GM12873 (cell line): ENCODE measurements around the gene PTPRR.

Source experiments
- TF ChIP-seq, protein P1 (sequence below): IDR thresholded peaks from 2 replicates; pipeline ENCODE4 v1.5.1; 2012; ENCODE audit warnings: low read depth, mild to moderate bottlenecking, moderate library complexity, low read length, control low read depth; ENCODE audit not compliant: insufficient read depth; ENCODE audit errors: missing control alignments

PTPRR gene

DNA sequence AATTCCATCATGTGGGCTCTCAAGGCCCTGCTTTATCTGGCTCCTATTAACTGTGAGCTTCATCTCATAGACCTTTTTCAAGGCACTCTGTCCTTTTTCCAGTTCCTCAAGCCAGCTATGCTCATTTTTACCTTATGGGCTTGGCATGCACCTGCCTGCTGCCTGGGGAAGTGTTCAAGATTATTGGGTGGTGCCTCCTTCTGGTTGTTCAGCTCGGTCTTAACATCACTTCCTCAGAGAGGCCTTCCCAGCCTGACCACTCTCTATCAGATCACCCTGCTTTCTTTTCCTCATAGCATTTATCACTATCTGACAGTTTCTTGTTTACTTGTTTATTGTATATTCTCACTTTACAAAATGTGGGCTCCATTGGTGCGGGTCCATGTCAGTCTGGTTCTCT, 141.3 kb downstream of the PTPRR start:
- TF ChIP-seq, protein P1, sequence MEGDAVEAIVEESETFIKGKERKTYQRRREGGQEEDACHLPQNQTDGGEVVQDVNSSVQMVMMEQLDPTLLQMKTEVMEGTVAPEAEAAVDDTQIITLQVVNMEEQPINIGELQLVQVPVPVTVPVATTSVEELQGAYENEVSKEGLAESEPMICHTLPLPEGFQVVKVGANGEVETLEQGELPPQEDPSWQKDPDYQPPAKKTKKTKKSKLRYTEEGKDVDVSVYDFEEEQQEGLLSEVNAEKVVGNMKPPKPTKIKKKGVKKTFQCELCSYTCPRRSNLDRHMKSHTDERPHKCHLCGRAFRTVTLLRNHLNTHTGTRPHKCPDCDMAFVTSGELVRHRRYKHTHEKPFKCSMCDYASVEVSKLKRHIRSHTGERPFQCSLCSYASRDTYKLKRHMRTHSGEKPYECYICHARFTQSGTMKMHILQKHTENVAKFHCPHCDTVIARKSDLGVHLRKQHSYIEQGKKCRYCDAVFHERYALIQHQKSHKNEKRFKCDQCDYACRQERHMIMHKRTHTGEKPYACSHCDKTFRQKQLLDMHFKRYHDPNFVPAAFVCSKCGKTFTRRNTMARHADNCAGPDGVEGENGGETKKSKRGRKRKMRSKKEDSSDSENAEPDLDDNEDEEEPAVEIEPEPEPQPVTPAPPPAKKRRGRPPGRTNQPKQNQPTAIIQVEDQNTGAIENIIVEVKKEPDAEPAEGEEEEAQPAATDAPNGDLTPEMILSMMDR = no peak

DNA sequence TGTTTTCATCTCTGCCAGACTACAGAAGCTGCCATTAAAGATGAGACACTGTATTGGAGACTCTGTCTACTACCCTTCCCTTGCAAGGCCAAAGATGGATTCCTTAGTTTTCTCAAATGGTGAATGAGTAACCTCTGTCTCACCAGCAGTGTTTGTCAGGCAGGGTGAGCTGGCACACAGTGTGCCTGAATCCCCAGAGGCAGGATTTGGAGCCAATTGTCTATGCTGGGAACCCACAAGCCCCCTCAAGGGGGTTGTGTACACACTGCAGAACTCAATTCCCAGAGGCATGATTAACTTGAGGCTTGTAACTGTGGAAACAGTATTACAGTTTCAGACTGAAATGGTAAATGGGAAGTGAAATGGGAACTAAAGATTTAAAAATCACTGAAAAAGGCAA, 146.5 kb downstream of the PTPRR start:
- TF ChIP-seq, protein P1 = no peak

DNA sequence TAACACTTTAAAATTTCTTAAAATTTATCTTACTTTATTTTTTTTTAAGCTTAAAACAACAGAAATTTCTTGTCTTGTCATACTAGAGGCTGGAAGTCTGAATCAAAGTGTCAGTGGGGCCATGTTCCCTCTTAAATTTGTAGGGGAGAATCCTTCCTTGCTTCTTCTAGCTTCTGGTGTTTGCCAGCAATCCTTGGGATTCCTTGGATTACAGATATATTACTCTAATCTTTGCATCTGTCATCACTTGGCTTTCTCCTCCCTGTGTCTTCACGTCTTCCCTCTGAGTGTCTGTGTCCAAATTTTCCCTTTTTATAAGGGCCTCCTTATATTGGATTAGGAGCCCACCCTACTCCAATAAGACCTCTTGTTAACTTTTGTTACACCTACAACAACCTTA, 147.7 kb downstream of the PTPRR start:
- TF ChIP-seq, protein P1 = no peak

DNA sequence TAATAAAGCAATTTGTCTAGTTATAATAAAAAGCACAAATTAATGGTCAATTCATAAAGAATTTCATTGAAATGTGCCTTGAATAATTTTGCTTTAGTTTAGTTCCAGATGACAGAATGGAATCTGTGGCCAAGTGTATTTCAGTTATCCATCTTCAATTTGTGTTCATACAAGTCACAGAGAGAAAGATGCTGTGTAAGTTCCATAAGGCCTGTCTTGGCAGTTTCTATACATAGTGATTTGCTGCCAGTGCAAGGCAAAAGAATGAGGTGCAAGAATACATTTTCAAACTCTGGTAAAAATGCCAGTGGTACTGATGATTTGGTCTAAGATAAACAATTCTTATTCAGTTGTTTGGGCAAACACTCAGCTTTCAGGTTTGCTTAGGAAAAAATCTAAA, 149.0 kb downstream of the PTPRR start:
- TF ChIP-seq, protein P1 = no peak

DNA sequence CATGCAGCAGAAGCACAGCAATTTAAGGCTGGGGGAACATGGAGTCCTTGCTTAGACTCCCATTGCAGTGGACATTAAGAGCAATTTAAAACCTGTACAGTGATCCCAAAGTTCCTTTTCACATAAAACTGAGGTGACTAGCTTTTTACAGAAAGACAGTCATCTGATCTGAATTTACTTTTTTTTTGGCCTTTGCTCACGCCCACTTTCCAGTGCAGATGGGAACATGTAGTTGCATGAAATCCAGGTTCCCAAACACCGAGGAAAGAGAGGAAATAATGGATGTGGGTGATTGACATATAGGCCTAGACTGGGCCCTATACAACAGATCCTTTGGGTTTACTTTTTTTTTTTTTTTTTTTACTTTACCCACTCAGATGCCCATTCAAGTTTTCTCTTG, 156.9 kb downstream of the PTPRR start:
- TF ChIP-seq, protein P1 = no peak

DNA sequence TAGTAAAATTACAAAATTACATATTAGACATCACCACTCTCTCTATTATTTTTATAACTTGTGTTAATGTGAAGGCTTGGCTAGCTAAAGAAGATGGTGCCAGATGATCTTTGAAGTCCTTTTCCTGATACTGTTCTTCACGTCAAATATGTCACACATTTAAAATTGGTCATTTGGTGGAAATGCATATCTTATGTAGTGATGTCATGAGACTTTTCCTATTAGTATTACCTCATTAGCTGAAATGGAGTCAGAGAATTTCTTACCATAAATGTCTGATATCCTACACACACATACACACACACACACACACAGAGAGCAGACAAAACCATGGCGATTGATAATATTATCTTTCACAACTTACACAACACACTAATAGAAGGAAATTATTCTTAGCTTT, 158.5 kb downstream of the PTPRR start:
- TF ChIP-seq, protein P1 = no peak

DNA sequence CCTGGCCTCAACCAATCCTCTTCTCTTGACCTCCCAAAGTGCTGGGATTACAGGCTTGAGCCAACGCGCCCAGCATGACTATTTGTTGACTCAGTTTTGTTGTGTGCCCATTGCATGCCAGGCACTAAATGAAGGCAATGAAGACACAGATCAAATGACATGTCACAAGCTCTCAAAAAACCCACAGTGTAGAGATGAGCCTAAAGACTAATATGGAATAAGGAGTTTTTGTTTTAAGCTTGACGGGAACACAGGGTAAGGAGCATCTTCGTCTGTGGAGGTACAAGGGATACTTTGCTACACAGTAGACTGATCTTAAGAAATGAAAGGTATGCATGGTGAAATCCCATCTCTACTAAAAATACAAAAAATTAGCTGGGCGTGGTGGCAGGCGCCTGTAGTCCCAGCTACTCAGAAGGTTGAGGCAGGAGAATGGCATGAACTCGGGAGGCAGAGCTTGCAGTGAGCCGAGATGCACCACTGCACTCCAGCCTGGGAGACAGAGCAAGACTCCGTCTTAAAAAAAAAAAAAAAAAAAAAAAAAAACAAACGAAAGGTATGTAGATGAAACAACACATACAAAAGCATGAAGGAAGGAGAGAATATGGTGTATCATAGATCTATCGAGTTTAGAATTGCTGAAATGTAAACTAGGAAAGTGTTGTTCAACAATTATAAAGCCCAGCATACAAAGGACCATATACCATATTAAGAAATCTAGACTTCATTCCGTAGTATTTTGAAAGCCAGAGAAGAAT, 161.2 kb downstream of the PTPRR start:
- TF ChIP-seq, protein P1 = no peak

DNA sequence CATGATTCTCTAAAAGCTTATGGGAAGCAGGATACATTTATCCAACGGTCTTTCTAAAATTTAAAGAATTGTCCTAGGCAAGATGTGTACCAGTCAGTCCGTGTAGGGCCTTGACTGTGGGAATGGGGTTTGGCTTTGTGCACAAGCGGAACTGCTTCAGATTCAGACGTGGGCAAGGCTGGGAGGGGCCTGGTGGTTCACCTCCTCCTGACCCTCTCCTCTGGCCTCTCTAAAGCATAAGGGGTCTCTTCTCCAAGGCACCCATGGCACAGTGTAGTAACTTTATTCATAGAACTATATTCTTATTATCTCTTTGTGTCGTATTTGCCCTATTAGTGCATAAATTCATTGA, 162.1 kb downstream of the PTPRR start:
- TF ChIP-seq, protein P1 = no peak
